D721Med (cell line): Measurements from ENCODE around the gene DDT.
"Not testable (repeated sequence)": the region's sequence is repeated elsewhere in the genome, so short reads cannot be mapped to it uniquely, and the experiment has no call there.

Experiments
- DNase-seq: peaks from one replicate; pipeline ENCODE4 v3.0.0; 2011; ENCODE audit warnings: low spot score; ENCODE audit not compliant: insufficient read length
- FAIRE-seq: peaks from 2 replicates; lab custom pipeline; 2011; peaks lifted over from hg19 to GRCh38; lab: Jason Lieb, UNC
- CTCF ChIP-seq: IDR thresholded peaks from 2 replicates; pipeline ENCODE4 v1.5.1; 2012; ENCODE audit warnings: mild to moderate bottlenecking, control low read depth; ENCODE audit not compliant: insufficient read depth; ENCODE audit errors: missing control alignments

DDT gene

DNA sequence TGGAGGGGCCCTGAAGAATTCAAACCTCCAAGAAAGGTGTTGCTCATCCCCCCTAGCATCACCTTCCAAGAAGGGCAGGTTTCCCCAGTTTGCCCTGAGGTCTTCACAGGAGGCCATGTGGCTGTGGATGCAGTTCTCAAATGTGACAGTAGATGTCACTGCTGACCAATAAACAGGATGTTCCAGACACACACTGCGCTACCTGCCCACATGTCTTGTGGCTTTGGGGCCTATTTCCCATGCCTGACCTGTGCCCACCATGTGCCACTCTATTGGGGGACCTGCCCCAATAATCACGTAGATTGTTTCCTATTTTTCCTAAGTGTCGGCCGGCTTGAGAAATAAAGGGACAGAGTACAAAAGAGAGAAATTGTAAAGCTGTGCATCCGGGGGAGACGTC, 10.2 kb upstream of the DDT start:
- DNase-seq (no peak), FAIRE-seq (no peak)

GRCh38 chr22:23980567-23980966, 6.3 kb upstream of the DDT start:
- not testable (repeated sequence) for FAIRE-seq, DNase-seq

More for the DNA sequence above, 10.2 kb upstream of the DDT start:
- TF ChIP-seq CTCF: peak; percentile 47

GRCh38 chr22:23979557-23980240, 5.5 kb upstream of the DDT start, which contains the start of gene GSTT2:
TSS of gene GSTT2 (plus strand) at chr22:23980134.
- not testable (repeated sequence) for DNase-seq, FAIRE-seq

DNA sequence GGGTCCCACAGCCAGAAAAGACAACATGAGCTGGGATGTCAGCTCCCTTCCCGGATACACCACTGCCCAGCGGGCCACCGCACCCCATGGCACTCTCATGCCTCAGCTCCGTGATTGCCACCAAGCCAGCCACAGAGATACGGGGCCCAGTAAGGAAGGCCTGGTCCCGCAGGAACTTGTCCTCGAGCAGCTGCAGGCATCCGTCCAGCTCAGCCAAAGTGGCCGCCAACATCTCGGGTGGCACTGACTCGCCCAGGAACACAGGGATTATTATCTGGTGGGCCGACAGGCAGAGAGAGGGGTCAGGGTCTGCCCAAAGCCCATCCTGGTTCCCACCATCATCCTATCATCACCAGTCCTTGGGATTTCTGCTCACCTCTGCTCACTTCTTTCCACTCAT, 3.1 kb upstream of the DDT start:
- FAIRE-seq: not testable (repeated sequence)

GRCh38 chr22:23974836-23975352, 653 bp upstream of the DDT start:
- not testable (repeated sequence) for DNase-seq, FAIRE-seq

More for the DNA sequence above, 3.1 kb upstream of the DDT start:
- not testable (repeated sequence) for DNase-seq

DNA sequence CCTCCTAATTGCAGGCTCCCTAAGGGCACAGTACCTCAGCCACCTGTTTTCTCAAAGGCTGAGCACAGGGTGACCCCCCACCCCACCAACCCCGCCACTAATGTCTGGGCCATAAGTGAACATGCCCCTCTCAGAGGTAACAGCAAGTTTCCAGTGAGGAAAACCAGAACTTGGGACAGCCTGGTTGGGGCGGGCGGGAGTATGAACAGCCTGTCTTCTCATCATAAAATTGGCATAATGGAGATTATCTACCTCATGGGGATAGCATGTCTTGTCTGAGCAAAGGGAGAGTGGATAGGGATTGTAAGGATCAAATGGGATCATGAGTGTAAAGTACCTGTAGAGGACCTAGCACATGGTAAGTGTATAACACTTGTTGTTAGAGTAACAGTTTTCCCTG, 2.3 kb downstream of the DDT start:
- peak; percentile 11 for FAIRE-seq
- DNase-seq: not testable (repeated sequence)

- DNase-seq (no peak), FAIRE-seq (no peak)
- TF ChIP-seq CTCF: no peak
Measured at GRCh38 chr22:23970816-23971486, 3.3 kb downstream of the DDT start.

DNA sequence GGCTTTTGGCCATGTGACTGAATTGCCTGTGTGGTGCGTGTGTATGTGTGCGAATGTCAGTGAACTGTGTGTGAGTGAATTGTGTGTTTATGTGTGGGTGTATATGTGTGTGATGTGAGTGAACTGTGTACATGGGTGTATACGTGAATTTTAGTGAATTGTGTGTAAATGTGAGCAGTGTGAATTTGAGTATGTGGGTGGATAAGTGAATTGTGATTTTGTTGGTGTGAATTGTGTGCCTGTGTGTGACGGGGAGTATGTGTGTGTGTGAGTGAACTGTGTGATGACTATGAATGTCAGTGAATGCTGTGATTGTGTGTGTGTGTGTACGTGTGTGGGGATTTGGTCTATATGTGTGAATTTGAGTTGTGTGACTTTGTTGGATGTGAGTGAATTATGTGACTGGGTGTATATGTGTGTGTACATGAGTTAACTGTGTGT, 4.0 kb downstream of the DDT start:
- no peak for DNase-seq
- FAIRE-seq: no peak
- no peak for TF ChIP-seq CTCF

DNA sequence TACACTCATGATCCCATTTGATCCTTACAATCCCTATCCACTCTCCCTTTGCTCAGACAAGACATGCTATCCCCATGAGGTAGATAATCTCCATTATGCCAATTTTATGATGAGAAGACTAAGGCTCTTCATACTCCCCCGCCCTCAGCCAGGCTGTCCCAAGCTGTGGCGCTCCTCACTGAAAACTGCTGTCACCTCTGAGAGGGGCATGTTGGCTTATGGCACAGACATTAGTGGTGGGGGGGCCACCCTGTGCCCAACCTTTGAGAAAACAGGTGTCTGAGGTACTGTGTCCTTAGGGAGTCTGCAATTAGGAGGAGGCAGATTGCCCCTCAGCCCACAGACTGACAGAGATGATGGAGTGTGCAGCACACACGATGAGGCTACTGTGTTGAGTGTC, 5.2 kb downstream of the DDT start:
- TF ChIP-seq CTCF: no peak
- FAIRE-seq: no peak
- no peak for DNase-seq

- DNase-seq, FAIRE-seq: not testable (repeated sequence)
Measured at GRCh38 chr22:23966568-23966967, 7.7 kb downstream of the DDT start, which contains the start of gene DDTL. TSS of gene DDTL (plus strand) at chr22:23966888. CDS start at chr22:23966915, 27 bp downstream.

DNA sequence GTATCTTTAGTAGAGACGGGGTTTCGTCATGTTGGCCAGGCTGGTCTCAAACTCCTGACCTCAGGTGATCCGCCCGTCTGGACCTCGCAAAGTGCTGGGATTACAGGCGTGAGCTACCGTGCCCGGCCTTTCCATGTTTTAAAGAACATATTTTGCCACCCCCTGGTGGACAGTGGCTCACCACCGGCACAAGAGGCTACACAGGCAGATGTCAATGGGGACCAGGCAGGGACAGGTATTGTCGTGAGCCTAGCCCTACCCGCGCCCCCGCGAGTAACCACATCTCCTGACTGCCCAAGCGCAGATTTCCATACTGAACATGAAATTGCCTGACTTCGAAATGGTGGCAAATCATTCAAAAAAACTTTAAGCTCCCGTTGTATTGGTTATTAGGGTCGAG, 8.1 kb downstream of the DDT start:
- FAIRE-seq, DNase-seq: not testable (repeated sequence)

DNA sequence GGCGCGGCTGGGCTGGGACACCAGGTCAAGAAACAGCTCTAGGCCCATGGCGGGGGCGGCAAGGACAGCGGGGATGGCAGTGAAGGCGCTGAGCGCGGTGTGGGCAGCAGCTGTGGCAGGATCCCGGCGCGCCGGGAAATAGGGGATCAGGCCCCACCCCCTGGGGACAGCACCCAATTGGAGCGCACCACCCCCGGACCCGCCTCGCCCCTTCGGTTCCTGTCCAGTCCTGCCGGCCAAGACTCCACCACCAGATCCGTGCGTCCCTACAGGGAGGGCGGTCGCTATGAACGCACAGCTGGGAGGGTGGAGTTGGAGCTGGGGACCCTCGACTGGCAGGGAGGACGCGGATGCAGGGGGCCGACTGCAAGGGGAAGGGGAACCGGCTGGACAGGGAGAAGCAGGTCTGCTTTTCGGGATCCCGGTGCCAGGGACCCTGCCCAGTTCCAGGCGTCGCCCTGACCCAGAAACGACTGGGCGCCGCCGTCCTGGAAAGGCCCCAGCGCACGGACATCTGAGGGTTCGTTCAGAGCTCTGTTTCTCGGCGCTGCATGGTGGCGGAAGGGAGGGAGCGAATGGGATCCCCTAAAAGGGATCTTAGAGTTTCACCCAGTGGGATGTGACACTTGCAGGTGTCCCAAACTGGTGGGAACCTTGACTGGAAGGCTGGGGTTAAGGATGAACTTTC, 13.0 kb downstream of the DDT start, which contains the start of gene GSTT2B:
GSTT2B (minus strand) TSS at position 112 of the 688 bp plus-strand sequence; CDS start at position 48, 64 bp downstream.
- FAIRE-seq, DNase-seq: not testable (repeated sequence)
